GM10266 (cell line): ENCODE measurements around the gene SEZ6L.
"Not testable (repeated sequence)": the region's sequence is repeated elsewhere in the genome, so short reads cannot be mapped to it uniquely, and the experiment has no call there.

Experiments used
- DNase-seq: peaks from one replicate; pipeline ENCODE4 v3.0.0; 2012; ENCODE audit errors: extremely low spot score
- TF ChIP-seq, protein P1 (sequence below): IDR thresholded peaks from 2 replicates; pipeline ENCODE4 v1.5.1; 2012; ENCODE audit warnings: mild to moderate bottlenecking, low read depth; ENCODE audit not compliant: control insufficient read depth, insufficient read depth; ENCODE audit errors: missing control alignments

Gene SEZ6L

GRCh38 chr22:26401726-26402125 lies 232.5 kb downstream of the SEZ6L start:
- TF ChIP-seq, protein P1, sequence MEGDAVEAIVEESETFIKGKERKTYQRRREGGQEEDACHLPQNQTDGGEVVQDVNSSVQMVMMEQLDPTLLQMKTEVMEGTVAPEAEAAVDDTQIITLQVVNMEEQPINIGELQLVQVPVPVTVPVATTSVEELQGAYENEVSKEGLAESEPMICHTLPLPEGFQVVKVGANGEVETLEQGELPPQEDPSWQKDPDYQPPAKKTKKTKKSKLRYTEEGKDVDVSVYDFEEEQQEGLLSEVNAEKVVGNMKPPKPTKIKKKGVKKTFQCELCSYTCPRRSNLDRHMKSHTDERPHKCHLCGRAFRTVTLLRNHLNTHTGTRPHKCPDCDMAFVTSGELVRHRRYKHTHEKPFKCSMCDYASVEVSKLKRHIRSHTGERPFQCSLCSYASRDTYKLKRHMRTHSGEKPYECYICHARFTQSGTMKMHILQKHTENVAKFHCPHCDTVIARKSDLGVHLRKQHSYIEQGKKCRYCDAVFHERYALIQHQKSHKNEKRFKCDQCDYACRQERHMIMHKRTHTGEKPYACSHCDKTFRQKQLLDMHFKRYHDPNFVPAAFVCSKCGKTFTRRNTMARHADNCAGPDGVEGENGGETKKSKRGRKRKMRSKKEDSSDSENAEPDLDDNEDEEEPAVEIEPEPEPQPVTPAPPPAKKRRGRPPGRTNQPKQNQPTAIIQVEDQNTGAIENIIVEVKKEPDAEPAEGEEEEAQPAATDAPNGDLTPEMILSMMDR: no peak
- no peak for DNase-seq

DNA sequence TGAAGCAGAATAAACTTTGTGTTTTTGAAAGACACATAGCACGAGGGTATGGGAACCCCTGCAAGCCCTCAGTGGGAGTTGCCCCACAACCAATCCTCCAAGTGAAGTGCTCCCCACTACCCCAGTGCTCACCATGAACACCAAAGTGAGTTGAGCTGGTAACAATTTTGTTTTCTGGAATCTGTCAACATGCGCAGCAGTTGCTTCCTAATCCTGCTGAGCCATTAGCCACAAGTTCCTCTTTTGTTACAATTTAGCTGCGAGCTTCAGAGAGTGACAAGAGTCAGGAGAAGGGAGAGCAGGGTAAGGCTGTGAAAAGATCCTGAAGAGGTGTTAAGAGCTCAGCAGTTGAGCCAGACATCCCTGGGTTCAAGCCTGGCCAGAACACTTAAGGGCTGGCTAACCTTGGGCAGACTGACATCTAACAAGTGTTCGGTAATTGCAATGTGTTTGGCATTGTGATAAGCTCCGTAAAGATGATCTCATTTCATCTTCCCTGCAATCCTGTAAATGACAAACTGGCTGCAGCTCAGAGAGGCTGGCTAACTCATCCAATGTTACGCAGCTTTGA lies 235.7 kb downstream of the SEZ6L start:
- DNase-seq: no peak
- TF ChIP-seq, protein P1: no peak

DNA sequence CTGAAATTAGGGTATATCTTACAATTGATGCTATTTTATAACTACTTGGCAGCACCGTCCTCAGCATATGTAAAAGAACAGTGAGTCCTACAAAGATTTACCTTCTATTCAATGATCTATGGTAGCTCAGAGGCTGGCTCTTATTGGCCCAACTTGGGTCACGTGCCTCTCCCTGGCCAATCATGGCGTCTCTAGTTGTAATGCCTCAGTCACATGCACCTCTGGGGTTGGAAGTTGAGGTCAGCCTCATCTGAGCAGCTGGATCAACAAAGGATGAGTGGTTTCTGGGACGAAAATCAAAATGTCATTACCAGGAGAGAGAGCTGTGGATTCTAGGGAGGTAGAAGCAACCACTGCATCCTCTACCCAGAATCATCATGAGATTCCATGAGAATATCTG lies 236.9 kb downstream of the SEZ6L start:
- TF ChIP-seq, protein P1: no peak
- no peak for DNase-seq

GRCh38 chr22:26408562-26409220 lies 239.4 kb downstream of the SEZ6L start:
- not testable (repeated sequence) for DNase-seq

- DNase-seq: no peak
- TF ChIP-seq, protein P1: no peak
Measured at GRCh38 chr22:26409719-26410335, 240.6 kb downstream of the SEZ6L start.

- TF ChIP-seq, protein P1: no peak
- no peak for DNase-seq
Measured at GRCh38 chr22:26410386-26410785, 241.1 kb downstream of the SEZ6L start.

DNA sequence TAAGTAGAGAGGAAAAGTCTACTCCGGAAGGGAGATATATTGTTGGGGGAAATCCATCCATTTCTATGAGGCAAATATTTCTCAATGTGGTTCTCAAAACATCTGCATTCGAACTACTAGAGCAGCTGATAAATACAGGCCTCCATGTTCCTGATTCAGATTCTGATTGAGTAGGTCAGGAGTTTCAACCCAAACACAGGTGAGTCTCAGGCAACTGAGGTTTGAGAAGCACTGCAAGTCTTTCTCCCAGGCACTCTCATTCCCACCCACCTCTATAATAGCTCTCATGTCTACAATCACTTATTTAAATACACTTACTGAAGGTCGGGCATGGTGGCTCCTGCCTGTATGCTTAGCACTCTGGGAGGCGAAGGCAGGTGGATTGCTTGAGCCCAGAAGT lies 245.1 kb downstream of the SEZ6L start:
- no peak for DNase-seq
- TF ChIP-seq, protein P1: no peak
